Right lobe of liver (tissue), 6 donors: ENCODE data around the gene ATF1. TPM values are rescaled to one million over a fixed set of nuclear protein-coding genes. Genes with fewer than 3 reads are reported as not detected.

Experiments used
- ATAC-seq, 4 donors: fragments of 200-7000 bp; cut with Tn5 transposase; one replicate each; pipeline ENCODE4 v1.9.1; 2020; ENCODE audit warnings: mild to moderate bottlenecking in 4 of 4, moderate library complexity in 4 of 4
- DNase-seq, 3 donors: peaks; one replicate each; pipeline ENCODE4 v3.0.0-alpha.2; 2020
- H3K27ac ChIP-seq, 3 donors: fragments of 200-600 bp; one replicate each; pipeline ENCODE4 v1.8.0; 2022
- H3K27me3 ChIP-seq, 2 donors: fragments of 200-600 bp; one replicate each; pipeline ENCODE4 v1.8.0; 2022
- H3K36me3 ChIP-seq, 4 donors: fragments of 200-600 bp; sonication (generic) in 1 of 4; one replicate each; pipeline versions ENCODE4 v1.5.1 to v1.8.0; 2017 to 2022; ENCODE audit warnings: control low read depth in 1 of 4
- H3K4me1 ChIP-seq, 4 donors: fragments of 200-600 bp; sonication (generic) in 1 of 4; one replicate each; pipeline versions ENCODE4 v1.5.1 to v1.8.0; 2017 to 2022; ENCODE audit warnings: control low read depth in 1 of 4
- H3K4me3 ChIP-seq, 3 donors: fragments of 200-600 bp; one replicate each; pipeline ENCODE4 v1.8.0; 2022
- H3K9me3 ChIP-seq, 4 donors: fragments of 200-600 bp; sonication (generic) in 1 of 4; one replicate each; pipeline versions ENCODE4 v1.5.1 to v1.8.0; 2017 to 2022; ENCODE audit warnings: control low read depth in 1 of 4
- POLR2A ChIP-seq: fragments of 450-650 bp; IDR thresholded peaks from one replicate; pipeline ENCODE4 v1.6.1; 2017; ENCODE audit warnings: antibody characterized with exemption, mild to moderate bottlenecking
- WGBS: methylation state at CpG from one replicate; pipeline ENCODE4 v1.1.6; 2018; ENCODE audit warnings: low coverage, low lambda C conversion rate; ENCODE audit not compliant: insufficient coverage; ENCODE audit errors: missing lambda C conversion rate; 5-methylcytosine and 5-hydroxymethylcytosine counted together
- intact Hi-C, 2 donors: fragments of 100-400 bp; cut with DNase I; formaldehyde crosslinking; loops; one replicate each; pipeline versions ENCODE4 v1.11.2 to v1.14.1; 2022
- total RNA-seq, 6 experiments: library from RNA; depleted of rRNA in 2 of 6; stranded (reverse); fragments of >200 nt in 2 of 6; fragmentation: NEBNext Ultra II Directional in 3 of 6; extraction: Animal tissue kit (Norgen Biotek cat#: 25700) in 3 of 6; gene quantifications; one replicate each; pipeline versions ENCODE4 v1.1.0 to v1.2.4, GENCODE V29; 2016 to 2023
- TF ChIP-seq, protein P1 (sequence below), 4 donors: fragments of 200-600 bp in 3 of 4; fragments of 450-650 bp in 1 of 4; IDR thresholded peaks; one replicate each; pipeline versions ENCODE4 v1.5.1 to v1.8.0; 2016 to 2022; ENCODE audit warnings: antibody characterized with exemption in 4 of 4, mild to moderate bottlenecking in 2 of 4
- donor health status: DM: no; HTN: yes; CAD: no.
- donor health status: DM: no; HTN: no; CAD: no.
- donor health status: DM: no; HTN: no; CAD: no.
- donor health status: DM: no; HTN: yes; CAD: no.
- donor health status: DM: no; HTN: yes; CAD: no.

ATF1 gene
- total RNA-seq, 6 experiments from 2014 or later, result 7.3 to 19.9 (median 13.4) TPM

DNA sequence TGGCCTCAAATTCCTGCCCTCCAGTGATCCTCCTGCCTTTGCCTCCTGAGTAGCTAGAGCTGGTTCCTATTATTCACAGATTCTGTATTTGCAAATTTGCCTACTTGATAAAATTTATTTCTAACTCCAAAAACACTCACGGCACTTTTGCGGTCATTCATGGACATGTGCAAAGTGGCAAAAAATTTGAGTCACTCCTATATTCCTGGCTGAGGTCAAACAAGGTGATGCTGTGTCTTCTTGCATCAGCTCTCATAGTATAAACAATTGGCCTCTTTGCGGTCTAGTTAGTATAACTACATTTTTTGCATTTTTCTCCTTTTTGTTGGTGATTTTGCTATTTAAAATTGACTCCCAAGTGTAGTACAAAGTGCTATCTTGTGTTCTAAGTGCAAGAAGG, 24.7 kb downstream of the ATF1 start:
- no peak for ATAC-seq
- 89% methylated on average over 3 of the region's 3 CpGs for WGBS
- TF ChIP-seq, protein P1, sequence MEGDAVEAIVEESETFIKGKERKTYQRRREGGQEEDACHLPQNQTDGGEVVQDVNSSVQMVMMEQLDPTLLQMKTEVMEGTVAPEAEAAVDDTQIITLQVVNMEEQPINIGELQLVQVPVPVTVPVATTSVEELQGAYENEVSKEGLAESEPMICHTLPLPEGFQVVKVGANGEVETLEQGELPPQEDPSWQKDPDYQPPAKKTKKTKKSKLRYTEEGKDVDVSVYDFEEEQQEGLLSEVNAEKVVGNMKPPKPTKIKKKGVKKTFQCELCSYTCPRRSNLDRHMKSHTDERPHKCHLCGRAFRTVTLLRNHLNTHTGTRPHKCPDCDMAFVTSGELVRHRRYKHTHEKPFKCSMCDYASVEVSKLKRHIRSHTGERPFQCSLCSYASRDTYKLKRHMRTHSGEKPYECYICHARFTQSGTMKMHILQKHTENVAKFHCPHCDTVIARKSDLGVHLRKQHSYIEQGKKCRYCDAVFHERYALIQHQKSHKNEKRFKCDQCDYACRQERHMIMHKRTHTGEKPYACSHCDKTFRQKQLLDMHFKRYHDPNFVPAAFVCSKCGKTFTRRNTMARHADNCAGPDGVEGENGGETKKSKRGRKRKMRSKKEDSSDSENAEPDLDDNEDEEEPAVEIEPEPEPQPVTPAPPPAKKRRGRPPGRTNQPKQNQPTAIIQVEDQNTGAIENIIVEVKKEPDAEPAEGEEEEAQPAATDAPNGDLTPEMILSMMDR (IDR thresholded peaks at IDR 0.05), result no peak
- no peak for TF ChIP-seq POLR2A
- Histone ChIP-seq H3K27ac (no peak overlapping the region), H3K36me3 (no peaks in the 10 kb centered on the region), H3K27me3 (no peaks in the 10 kb centered on the region), H3K4me1 (no peaks in the 10 kb centered on the region), H3K4me3 (no peak overlapping the region), H3K9me3 (no peaks in the 10 kb centered on the region)
- DNase-seq, result no peak
- intact Hi-C loops, result no loop called here

DNA sequence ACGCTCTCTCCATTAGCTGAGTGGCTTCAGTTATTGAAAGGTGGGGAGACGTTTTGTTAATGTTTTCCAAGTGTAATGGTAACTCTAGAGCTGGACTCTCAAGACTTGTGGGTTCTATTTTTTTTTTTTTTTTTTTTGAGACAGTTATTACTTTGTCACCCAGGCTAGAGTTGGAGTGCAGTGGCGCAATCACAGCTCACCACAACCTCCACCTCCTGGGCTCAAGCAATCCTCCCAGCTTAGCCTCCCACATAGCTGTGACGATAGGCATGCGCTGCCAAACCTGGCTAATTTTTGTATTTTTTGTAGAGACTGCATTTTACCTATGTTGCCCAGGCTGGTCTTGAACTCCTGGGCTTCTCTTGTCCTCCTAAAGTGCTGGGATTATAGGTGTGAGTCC, 26.2 kb downstream of the ATF1 start:
- Histone ChIP-seq H3K27me3 (no peaks in the 10 kb centered on the region), H3K4me3 (no peak overlapping the region), H3K27ac (no peak overlapping the region), H3K9me3 (no peaks in the 10 kb centered on the region), H3K4me1 (no peaks in the 10 kb centered on the region), H3K36me3 (no peaks in the 10 kb centered on the region)
- DNase-seq, result no peak
- ATAC-seq, result no peak
- WGBS, result 92% methylated on average over 5 of the region's 5 CpGs
- no peak for TF ChIP-seq POLR2A
- TF ChIP-seq, protein P1 (IDR thresholded peaks at IDR 0.05), result no peak
- intact Hi-C loops, result no loop called here

DNA sequence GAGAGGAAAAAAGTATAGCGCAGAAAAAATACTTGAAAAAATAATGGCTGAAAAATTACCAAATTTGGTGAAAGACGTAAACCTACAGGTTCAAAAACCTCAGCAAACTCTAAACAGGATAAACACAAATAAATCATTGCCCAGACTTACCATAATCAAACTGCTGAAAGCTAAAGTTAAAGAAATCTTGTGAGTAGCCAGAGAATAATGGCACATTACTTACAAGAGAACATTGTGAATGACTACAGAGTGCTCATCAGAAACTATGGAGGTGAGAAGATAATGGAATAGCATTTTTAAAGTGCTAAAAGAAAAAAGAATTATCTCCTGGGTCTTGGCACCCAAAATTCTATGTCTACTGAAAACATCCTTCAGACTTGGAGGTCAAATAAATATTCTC, 36.0 kb downstream of the ATF1 start:
- no peak overlapping the region for H3K27ac ChIP-seq
- no peaks in the 10 kb centered on the region for H3K27me3 ChIP-seq
- intact Hi-C loops, result no loop called here
- ATAC-seq (no peak), DNase-seq (no peak)
- no peaks in the 10 kb centered on the region for H3K4me1 ChIP-seq
- H3K36me3 ChIP-seq, result peaks cover 0 to 30% (median 14%) of the 10 kb centered on the region in 4 donors
- WGBS, result 92% methylated on average over 2 of the region's 2 CpGs
- no peak for TF ChIP-seq POLR2A
- TF ChIP-seq, protein P1 (IDR thresholded peaks at IDR 0.05), result no peak
- H3K9me3 ChIP-seq, result peaks cover 0 to 6% (median 0%) of the 10 kb centered on the region in 4 donors
- no peak overlapping the region for H3K4me3 ChIP-seq

DNA sequence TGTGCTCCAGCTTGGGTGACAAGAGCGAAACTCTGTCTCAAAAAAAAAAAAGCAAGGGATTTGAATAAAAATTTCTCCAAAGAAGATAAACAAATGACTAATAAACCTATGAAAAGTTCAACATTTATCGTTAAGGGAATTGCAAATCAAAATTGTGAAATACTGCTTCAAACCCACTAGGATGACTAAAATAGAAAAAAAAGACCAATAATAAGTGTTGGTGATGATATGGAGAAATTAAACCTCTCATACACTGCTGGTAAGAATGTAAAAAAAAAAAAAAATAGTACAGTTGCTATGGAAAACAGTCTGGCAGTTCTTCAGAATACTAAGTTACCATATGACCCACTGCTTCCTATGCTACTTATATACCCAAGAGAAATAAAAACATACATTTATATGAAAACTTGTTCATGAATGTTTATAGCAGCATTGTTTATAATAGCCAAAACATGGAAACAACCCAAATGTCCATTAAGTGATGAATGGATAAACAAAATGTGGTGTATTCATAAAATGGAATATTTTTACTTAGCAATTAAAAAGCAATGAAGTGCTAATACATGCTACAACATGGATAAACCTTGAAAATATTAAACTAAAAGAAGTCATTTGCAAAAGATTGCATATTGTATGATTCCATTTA, 39.5 kb downstream of the ATF1 start:
- Histone ChIP-seq H3K36me3 (peaks cover 0 to 14% (median 7%) of the 10 kb centered on the region in 4 donors), H3K4me3 (no peak overlapping the region), H3K9me3 (peaks cover 0 to 6% (median 0%) of the 10 kb centered on the region in 4 donors), H3K27me3 (no peaks in the 10 kb centered on the region), H3K27ac (no peak overlapping the region), H3K4me1 (no peaks in the 10 kb centered on the region)
- ATAC-seq, result no peak
- intact Hi-C loops, result no loop called here
- DNase-seq, result no peak
- TF ChIP-seq, protein P1 (IDR thresholded peaks at IDR 0.05), result no peak
- no peak for TF ChIP-seq POLR2A
- WGBS, result 80% methylated on average over 1 of the region's 2 CpGs
